RWPE2 (cell line): ENCODE results near the gene DTX3L.

Experiments used
- ATAC-seq: fragments of 200-7000 bp; cut with Tn5 transposase; 3 replicates; pipeline ENCODE4 v1.9.1; 2021; ENCODE audit warnings: low read depth
- DNase-seq: peaks from one replicate; pipeline ENCODE4 v3.0.0-alpha.2; 2020; ENCODE audit warnings: low spot score
- H3K27ac ChIP-seq: fragments of 450-650 bp; 2 replicates; pipeline ENCODE4 v1.5.1; 2017; ENCODE audit warnings: mild to moderate bottlenecking; ENCODE audit not compliant: poor library complexity, severe bottlenecking
- H3K27me3 ChIP-seq: fragments of 250-450 bp; sonication (Bioruptor Pico); 2 replicates; pipeline ENCODE4 v1.5.1; 2021; ENCODE audit warnings: mild to moderate bottlenecking, moderate library complexity; ENCODE audit not compliant: insufficient read depth, poor library complexity, severe bottlenecking
- H3K36me3 ChIP-seq: fragments of 250-450 bp; sonication (Bioruptor Pico); 2 replicates; pipeline ENCODE4 v1.5.1; 2020; ENCODE audit warnings: low read depth, mild to moderate bottlenecking, moderate library complexity
- H3K4me1 ChIP-seq: fragments of 250-450 bp; sonication (Bioruptor Pico); 2 replicates; pipeline ENCODE4 v1.5.1; 2021; ENCODE audit warnings: mild to moderate bottlenecking, moderate library complexity; ENCODE audit not compliant: insufficient read depth, poor library complexity, severe bottlenecking
- H3K4me3 ChIP-seq: fragments of 250-450 bp; sonication (Bioruptor Pico); 2 replicates; pipeline ENCODE4 v1.5.1; 2021; ENCODE audit warnings: mild to moderate bottlenecking, moderate library complexity; ENCODE audit not compliant: severe bottlenecking
- H3K9me3 ChIP-seq: fragments of 250-450 bp; sonication (Bioruptor Pico); 2 replicates; pipeline ENCODE4 v1.5.1; 2021; ENCODE audit warnings: mild to moderate bottlenecking, moderate library complexity; ENCODE audit not compliant: severe bottlenecking
- CTCF ChIP-seq: fragments of 450-650 bp; IDR thresholded peaks from one replicate; pipeline ENCODE4 v1.5.1; 2017; ENCODE audit warnings: mild to moderate bottlenecking, moderate library complexity; ENCODE audit not compliant: poor library complexity, severe bottlenecking

Gene DTX3L

GRCh38 chr3:122564155-122564912, at the start of gene DTX3L, which contains the start of gene PARP9:
TSS of gene DTX3L (plus strand) at chr3:122564338. CDS start at chr3:122564427, 89 bp downstream.
TSS of gene PARP9 (minus strand) at chr3:122564300. CDS start at chr3:122559620, 4,680 bp downstream.
- no peaks in the 10 kb centered on the region for H3K9me3 ChIP-seq
- no peak for TF ChIP-seq CTCF
- no peaks in the 10 kb centered on the region for H3K27me3 ChIP-seq
- DNase-seq (peak; percentile 78), ATAC-seq (peak; percentile 93)
- no peaks in the 10 kb centered on the region for H3K4me1 ChIP-seq
- peak within 1 kb of the TSS; percentile 48 for H3K4me3 ChIP-seq
- peak within 1 kb of the TSS; percentile 52 for H3K27ac ChIP-seq
- peaks cover 16% of the 10 kb centered on the region for H3K36me3 ChIP-seq

- Histone ChIP-seq H3K4me1 (peaks cover 16% of the 10 kb centered on the region), H3K27ac (peak overlapping the region; percentile 88), H3K4me3 (peak overlapping the region; percentile 100), H3K36me3 (peaks cover 10% of the 10 kb centered on the region), H3K27me3 (no peaks in the 10 kb centered on the region), H3K9me3 (no peaks in the 10 kb centered on the region)
- no peak for TF ChIP-seq CTCF
- no peak for DNase-seq
- ATAC-seq: no peak; the same call in 2 of the 3 replicates
Measured at GRCh38 chr3:122515020-122515468, 49.1 kb upstream of the DTX3L start.

- no peak for TF ChIP-seq CTCF
- DNase-seq: no peak
- H3K4me1 ChIP-seq: peaks cover 16% of the 10 kb centered on the region
Measured at GRCh38 chr3:122515870-122516269, 48.3 kb upstream of the DTX3L start.

GRCh38 chr3:122516846-122517360, 47.2 kb upstream of the DTX3L start:
- Histone ChIP-seq H3K4me1 (peaks cover 12% of the 10 kb centered on the region), H3K9me3 (no peaks in the 10 kb centered on the region), H3K4me3 (no peak overlapping the region), H3K27ac (no peak overlapping the region), H3K36me3 (peaks cover 8% of the 10 kb centered on the region), H3K27me3 (no peaks in the 10 kb centered on the region)
- DNase-seq (no peak), ATAC-seq (no peak)
- TF ChIP-seq CTCF: no peak

More at GRCh38 chr3:122515870-122516269, 48.3 kb upstream of the DTX3L start:
- Histone ChIP-seq H3K9me3 (no peaks in the 10 kb centered on the region), H3K27me3 (no peaks in the 10 kb centered on the region), H3K36me3 (peaks cover 8% of the 10 kb centered on the region), H3K4me3 (no peak overlapping the region), H3K27ac (no peak overlapping the region)
- ATAC-seq: no peak
